HT1080 (cell line): ENCODE data around the gene CD96. TPM values are rescaled to one million over a fixed set of nuclear protein-coding genes. Genes with fewer than 3 reads are reported as not detected.

Experiments used
- total RNA-seq: library from RNA; depleted of rRNA; stranded (reverse); fragments of >200 nt; shearing (Covaris generic); gene quantifications from 2 replicates; pipeline ENCODE4 v1.2.3, GENCODE V29; 2014; rRNA removed

Gene CD96
- total RNA-seq, 1 experiment from 2014 or later, result 0.14 TPM

Other genes with a start within 250 kb of the CD96 start
- gene ZBED2, start 53.1 kb downstream of the CD96 start, total RNA-seq, result 0.14 and 0.20 TPM in 2 replicates
- gene PLCXD2, start 132.5 kb downstream of the CD96 start, total RNA-seq, result 3.8 and 4.2 TPM in 2 replicates